ENCODE results near the gene TM4SF5. TPM values are rescaled to one million over a fixed set of nuclear protein-coding genes. Genes with fewer than 3 reads are reported as not detected.

The TM4SF5 gene
- polyA plus RNA-seq, 1 of the 3 experiments (the other 2 are of a cell fraction) = not detected

GRCh38 chr17:4739122-4740024 lies 32.3 kb upstream of the TM4SF5 start, which contains the start of the genes CXCL16 and ZMYND15:
Gene CXCL16, minus strand, starts transcription at chr17:4739928. Its CDS starts 589 bp downstream, at chr17:4739339.
Gene ZMYND15, plus strand, starts transcription at chr17:4739833. Its CDS starts 716 bp downstream, at chr17:4740549.
- CTCF ChIA-PET = no interaction called here
- POLR2A ChIA-PET = interaction anchor here (0.6 kb wide), 1 partner anchor 187 kb away, joined by 3 read pairs; no protein-coding TSS in a partner anchor

DNA sequence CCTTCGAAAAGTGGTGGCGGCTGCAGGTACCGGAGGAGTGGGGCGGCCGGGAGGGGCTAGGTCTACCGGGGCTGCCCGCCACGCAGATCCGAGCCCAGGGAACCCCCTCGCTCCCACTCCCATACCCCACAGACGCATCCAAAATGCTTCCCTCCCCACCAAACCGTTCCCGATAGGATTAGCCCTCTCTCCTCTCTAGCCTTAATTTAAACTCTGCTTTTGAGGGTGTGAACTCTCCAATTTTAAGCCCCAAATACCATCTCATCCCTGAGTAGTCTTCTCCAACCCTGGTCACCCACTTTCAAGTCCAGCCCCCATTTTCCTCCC lies 31.7 kb upstream of the TM4SF5 start:
- Histone ChIP-seq H3K9ac (no peak overlapping the region), H3K27me3 (ENCODE audit: insufficient read depth) (peaks cover 17% of the 10 kb centered on the region), H3K36me3 (replicated peaks in 1 of 2; ENCODE audit: control insufficient read depth in 1 of 2, insufficient read depth in 2 of 2, low read length in 1 of 2) (no peaks in the 10 kb centered on the region), H2AFZ (ENCODE audit: low read depth) (peak overlapping the region; percentile 94; the same call in 1 of the 2 replicates), H3K79me2 (ENCODE audit: insufficient read depth) (no peaks in the 10 kb centered on the region), H3F3A (replicated peaks; ENCODE audit: insufficient read depth) (peaks cover 6% of the 10 kb centered on the region), H3K27ac (ENCODE audit: low read depth in 2 of 2, low read length in 1 of 2) (no peak overlapping the region), H3K9me2 (no peaks in the 10 kb centered on the region), H3K4me3 (ENCODE audit: low read depth in 2 of 2, low read length in 1 of 2) (peak overlapping the region; percentile 60 to 67; a peak in 3 of 4 replicates), H4K20me1 (ENCODE audit: insufficient read depth) (no peaks in the 10 kb centered on the region), H3K4me2 (peak overlapping the region; percentile 85; the same call in 1 of the 2 replicates), H3K9me3 (no peaks in the 10 kb centered on the region), H3K4me1 (ENCODE audit: control insufficient read depth in 1 of 2, insufficient read depth in 2 of 2, low read depth in 1 of 2, low read length in 1 of 2) (peaks cover 0 to 7% of the 10 kb centered on the region in 2 experiments; a peak in 1 of 4 replicates)
- ChIA-PET CTCF (interaction anchor here (1.6 kb wide), 1 partner anchor 8 kb away, joined by 6 read pairs; the partner anchor contains the start of gene MED11), POLR2A (no interaction called here)
- 49% methylated on average over 8 of the region's 13 CpGs for WGBS (ENCODE audit: low lambda C conversion rate)
- no peak for TF ChIP-seq SIN3A (IDR thresholded peaks at IDR 0.05; ENCODE audit: borderline replicate concordance, low read depth, low read length)
- no peak for TF ChIP-seq IRF3 (IDR thresholded peaks at IDR 0.05; ENCODE audit: low read depth, low read length)
- TF ChIP-seq, protein P1, sequence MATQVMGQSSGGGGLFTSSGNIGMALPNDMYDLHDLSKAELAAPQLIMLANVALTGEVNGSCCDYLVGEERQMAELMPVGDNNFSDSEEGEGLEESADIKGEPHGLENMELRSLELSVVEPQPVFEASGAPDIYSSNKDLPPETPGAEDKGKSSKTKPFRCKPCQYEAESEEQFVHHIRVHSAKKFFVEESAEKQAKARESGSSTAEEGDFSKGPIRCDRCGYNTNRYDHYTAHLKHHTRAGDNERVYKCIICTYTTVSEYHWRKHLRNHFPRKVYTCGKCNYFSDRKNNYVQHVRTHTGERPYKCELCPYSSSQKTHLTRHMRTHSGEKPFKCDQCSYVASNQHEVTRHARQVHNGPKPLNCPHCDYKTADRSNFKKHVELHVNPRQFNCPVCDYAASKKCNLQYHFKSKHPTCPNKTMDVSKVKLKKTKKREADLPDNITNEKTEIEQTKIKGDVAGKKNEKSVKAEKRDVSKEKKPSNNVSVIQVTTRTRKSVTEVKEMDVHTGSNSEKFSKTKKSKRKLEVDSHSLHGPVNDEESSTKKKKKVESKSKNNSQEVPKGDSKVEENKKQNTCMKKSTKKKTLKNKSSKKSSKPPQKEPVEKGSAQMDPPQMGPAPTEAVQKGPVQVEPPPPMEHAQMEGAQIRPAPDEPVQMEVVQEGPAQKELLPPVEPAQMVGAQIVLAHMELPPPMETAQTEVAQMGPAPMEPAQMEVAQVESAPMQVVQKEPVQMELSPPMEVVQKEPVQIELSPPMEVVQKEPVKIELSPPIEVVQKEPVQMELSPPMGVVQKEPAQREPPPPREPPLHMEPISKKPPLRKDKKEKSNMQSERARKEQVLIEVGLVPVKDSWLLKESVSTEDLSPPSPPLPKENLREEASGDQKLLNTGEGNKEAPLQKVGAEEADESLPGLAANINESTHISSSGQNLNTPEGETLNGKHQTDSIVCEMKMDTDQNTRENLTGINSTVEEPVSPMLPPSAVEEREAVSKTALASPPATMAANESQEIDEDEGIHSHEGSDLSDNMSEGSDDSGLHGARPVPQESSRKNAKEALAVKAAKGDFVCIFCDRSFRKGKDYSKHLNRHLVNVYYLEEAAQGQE (IDR thresholded peaks at IDR 0.05; ENCODE audit: low read depth, low read length) = no peak
- TF ChIP-seq POLR2AphosphoS5 (IDR thresholded peaks at IDR 0.05; ENCODE audit: low read depth, low read length) = no peak
- no peak for TF ChIP-seq NFIC (IDR thresholded peaks at IDR 0.05; ENCODE audit: borderline replicate concordance)
- no peak for TF ChIP-seq MEF2A (IDR thresholded peaks at IDR 0.05; ENCODE audit: borderline replicate concordance, low read depth)
- TF ChIP-seq JUND (IDR thresholded peaks at IDR 0.05) = no peak
- TF ChIP-seq RXRA (IDR thresholded peaks at IDR 0.05; ENCODE audit: borderline replicate concordance, low read depth) = no peak
- TF ChIP-seq, protein P2, sequence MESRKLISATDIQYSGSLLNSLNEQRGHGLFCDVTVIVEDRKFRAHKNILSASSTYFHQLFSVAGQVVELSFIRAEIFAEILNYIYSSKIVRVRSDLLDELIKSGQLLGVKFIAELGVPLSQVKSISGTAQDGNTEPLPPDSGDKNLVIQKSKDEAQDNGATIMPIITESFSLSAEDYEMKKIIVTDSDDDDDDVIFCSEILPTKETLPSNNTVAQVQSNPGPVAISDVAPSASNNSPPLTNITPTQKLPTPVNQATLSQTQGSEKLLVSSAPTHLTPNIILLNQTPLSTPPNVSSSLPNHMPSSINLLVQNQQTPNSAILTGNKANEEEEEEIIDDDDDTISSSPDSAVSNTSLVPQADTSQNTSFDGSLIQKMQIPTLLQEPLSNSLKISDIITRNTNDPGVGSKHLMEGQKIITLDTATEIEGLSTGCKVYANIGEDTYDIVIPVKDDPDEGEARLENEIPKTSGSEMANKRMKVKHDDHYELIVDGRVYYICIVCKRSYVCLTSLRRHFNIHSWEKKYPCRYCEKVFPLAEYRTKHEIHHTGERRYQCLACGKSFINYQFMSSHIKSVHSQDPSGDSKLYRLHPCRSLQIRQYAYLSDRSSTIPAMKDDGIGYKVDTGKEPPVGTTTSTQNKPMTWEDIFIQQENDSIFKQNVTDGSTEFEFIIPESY (IDR thresholded peaks at IDR 0.05; ENCODE audit: borderline replicate concordance, low read depth) = no peak
- TF ChIP-seq TCF12 (IDR thresholded peaks at IDR 0.05) = no peak
- DNase-seq = no peak

More at GRCh38 chr17:4739122-4740024, 32.3 kb upstream of the TM4SF5 start, which contains the start of the genes CXCL16 and ZMYND15:
- H3K9me3 ChIP-seq = no peaks in the 10 kb centered on the region
- H2AFZ ChIP-seq (ENCODE audit: low read depth) = peak within 1 kb of the TSS; percentile 94
- H3K79me2 ChIP-seq (ENCODE audit: insufficient read depth) = no peaks in the 10 kb centered on the region
- no peaks in the 10 kb centered on the region for H4K20me1 ChIP-seq (ENCODE audit: insufficient read depth)
- peaks cover 6% of the 10 kb centered on the region for H3F3A ChIP-seq (replicated peaks; ENCODE audit: insufficient read depth)
- peaks cover 12% of the 10 kb centered on the region; the same call in 1 of the 2 replicates for H3K27me3 ChIP-seq (ENCODE audit: insufficient read depth)
- H3K27ac ChIP-seq (ENCODE audit: low read depth in 2 of 2, low read length in 1 of 2) = no peak within 1 kb of the TSS
- H3K4me3 ChIP-seq (ENCODE audit: low read depth in 2 of 2, low read length in 1 of 2) = peak within 1 kb of the TSS; percentile 60 to 67
- no peak for TF ChIP-seq IRF3 (IDR thresholded peaks at IDR 0.05; ENCODE audit: low read depth, low read length)
- TF ChIP-seq, protein P3, sequence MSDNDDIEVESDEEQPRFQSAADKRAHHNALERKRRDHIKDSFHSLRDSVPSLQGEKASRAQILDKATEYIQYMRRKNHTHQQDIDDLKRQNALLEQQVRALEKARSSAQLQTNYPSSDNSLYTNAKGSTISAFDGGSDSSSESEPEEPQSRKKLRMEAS (IDR thresholded peaks at IDR 0.05; ENCODE audit: low read depth) = peak; percentile 11; the same call in 1 of the 2 replicates
- DNase-seq = peak; percentile 79
- 4% methylated on average over 19 of the region's 100 CpGs for WGBS (ENCODE audit: low lambda C conversion rate)
- peaks cover 0 to 7% of the 10 kb centered on the region in 2 experiments; a peak in 1 of 4 replicates for H3K4me1 ChIP-seq (ENCODE audit: control insufficient read depth in 1 of 2, insufficient read depth in 2 of 2, low read depth in 1 of 2, low read length in 1 of 2)
- peak within 1 kb of the TSS; percentile 85 for H3K4me2 ChIP-seq
- H3K36me3 ChIP-seq (replicated peaks in 1 of 2; ENCODE audit: control insufficient read depth in 1 of 2, insufficient read depth in 2 of 2, low read length in 1 of 2) = no peaks in the 10 kb centered on the region
- peak within 1 kb of the TSS; percentile 58; the same call in 1 of the 2 replicates for H3K9ac ChIP-seq
- H3K9me2 ChIP-seq = no peaks in the 10 kb centered on the region

Measured in SK-N-SH (cell line).